ENCODE results near the gene BCAS1. TPM values are rescaled to one million over a fixed set of nuclear protein-coding genes. Genes with fewer than 3 reads are reported as not detected.
A peak's percentile ranks its signal among the peaks of the same experiment; 100 is the strongest.

Gene BCAS1
- total RNA-seq, 1 donor = under 0.01 TPM

GRCh38 chr20:54041336-54041735, 29.1 kb downstream of the BCAS1 start:
- DNase-seq (ENCODE audit: low read depth) = no peak
- TF ChIP-seq CTCF (IDR thresholded peaks at IDR 0.05; ENCODE audit: insufficient read depth, low read depth, low read length) = no peak
- H3K4me3 ChIP-seq (ENCODE audit: low read depth, low read length) = no peak overlapping the region

GRCh38 chr20:54040531-54040930, 29.9 kb downstream of the BCAS1 start:
- peak; percentile 3 for DNase-seq (ENCODE audit: low read depth)
- no peak overlapping the region for H3K4me3 ChIP-seq (ENCODE audit: low read depth, low read length)
- TF ChIP-seq CTCF (IDR thresholded peaks at IDR 0.05; ENCODE audit: insufficient read depth, low read depth, low read length) = no peak

GRCh38 chr20:54038961-54039360, 31.4 kb downstream of the BCAS1 start:
- no peak overlapping the region for H3K4me3 ChIP-seq (ENCODE audit: low read depth, low read length)
- no peak for DNase-seq (ENCODE audit: low read depth)
- TF ChIP-seq CTCF (IDR thresholded peaks at IDR 0.05; ENCODE audit: insufficient read depth, low read depth, low read length) = no peak

GRCh38 chr20:54037525-54037924, 32.9 kb downstream of the BCAS1 start:
- H3K4me3 ChIP-seq (ENCODE audit: low read depth, low read length) = no peak overlapping the region
- no peak for DNase-seq (ENCODE audit: low read depth)
- no peak for TF ChIP-seq CTCF (IDR thresholded peaks at IDR 0.05; ENCODE audit: insufficient read depth, low read depth, low read length)

- TF ChIP-seq CTCF (IDR thresholded peaks at IDR 0.05; ENCODE audit: insufficient read depth, low read depth, low read length) = no peak
- no peak overlapping the region for H3K4me3 ChIP-seq (ENCODE audit: low read depth, low read length)
- no peak for DNase-seq (ENCODE audit: low read depth)
These were observed 40.8 kb downstream of the BCAS1 start for GRCh38 chr20:54029643-54030042.

- no peak for TF ChIP-seq CTCF (IDR thresholded peaks at IDR 0.05; ENCODE audit: insufficient read depth, low read depth, low read length)
- H3K4me3 ChIP-seq (ENCODE audit: low read depth, low read length) = no peak overlapping the region
- DNase-seq (ENCODE audit: low read depth) = no peak
These were observed 41.2 kb downstream of the BCAS1 start for GRCh38 chr20:54029176-54029575.

- TF ChIP-seq CTCF (IDR thresholded peaks at IDR 0.05; ENCODE audit: insufficient read depth, low read depth, low read length) = no peak
- no peak overlapping the region for H3K4me3 ChIP-seq (ENCODE audit: low read depth, low read length)
- no peak for DNase-seq (ENCODE audit: low read depth)
These were observed 42.0 kb downstream of the BCAS1 start for GRCh38 chr20:54028276-54029011.
